Measurements from ENCODE around the gene IL1R1.

The IL1R1 gene

GRCh38 chr2:102209474-102209873, 66.9 kb downstream of the IL1R1 start:
- no peak for DNase-seq

- DNase-seq, result no peak
Observed at GRCh38 chr2:102217032-102217431, 74.5 kb downstream of the IL1R1 start.

- no peak for DNase-seq
Observed at GRCh38 chr2:102224824-102225739, 82.5 kb downstream of the IL1R1 start.

- DNase-seq, result no peak
Observed at GRCh38 chr2:102226171-102226570, 83.6 kb downstream of the IL1R1 start.

GRCh38 chr2:102226612-102227391, 84.3 kb downstream of the IL1R1 start:
- DNase-seq, result no peak

- DNase-seq, result no peak
Observed at GRCh38 chr2:102229141-102229769, 86.7 kb downstream of the IL1R1 start.

All from NCI-H1048 (cell line).